H9 (cell line): Measurements from ENCODE around the gene NDUFA3. TPM values are rescaled to one million over a fixed set of nuclear protein-coding genes. Genes with fewer than 3 reads are reported as not detected.
A peak's percentile ranks its signal among the peaks of the same experiment; 100 is the strongest.

Experiments
- DNase-seq: peaks from one replicate; pipeline ENCODE4 v3.0.0-alpha.2; 2017
- H2AFZ ChIP-seq: one replicate; pipeline ENCODE4 v1.6.1; 2013; ENCODE audit warnings: mild to moderate bottlenecking, low read length, control low read depth, moderate library complexity
- H2AK5ac ChIP-seq: 2 replicates; pipeline ENCODE4 v1.6.1; 2013; ENCODE audit warnings: low read length, control low read depth, mixed read lengths; ENCODE audit not compliant: insufficient read length
- H2BK120ac ChIP-seq: one replicate; pipeline ENCODE4 v1.6.1; 2013; ENCODE audit warnings: low read depth, mild to moderate bottlenecking, low read length, control low read depth, inconsistent platforms; ENCODE audit not compliant: poor library complexity, severe bottlenecking
- H2BK12ac ChIP-seq: 2 replicates; pipeline ENCODE4 v1.6.1; 2013; ENCODE audit warnings: low read length, control low read depth, mixed read lengths, low read depth; ENCODE audit not compliant: insufficient read length
- H2BK15ac ChIP-seq: 2 replicates; pipeline ENCODE4 v1.6.1; 2013; ENCODE audit warnings: low read depth, low read length, control low read depth
- H2BK20ac ChIP-seq: one replicate; pipeline ENCODE4 v1.6.1; 2013; ENCODE audit warnings: low read depth, mild to moderate bottlenecking, low read length, control low read depth, inconsistent platforms; ENCODE audit not compliant: poor library complexity, severe bottlenecking
- H2BK5ac ChIP-seq: 2 replicates; pipeline ENCODE4 v1.6.1; 2013; ENCODE audit warnings: low read length, control low read depth, mixed read lengths; ENCODE audit not compliant: insufficient read length
- H3K14ac ChIP-seq: 2 replicates; pipeline ENCODE4 v1.6.1; 2013; ENCODE audit warnings: low read length, control low read depth; ENCODE audit not compliant: insufficient read depth
- H3K18ac ChIP-seq: 2 replicates; pipeline ENCODE4 v1.6.1; 2013; ENCODE audit warnings: low read depth, mild to moderate bottlenecking, mixed read lengths, low read length, control low read depth; ENCODE audit not compliant: insufficient read length
- H3K23ac ChIP-seq: 2 replicates; pipeline ENCODE4 v1.6.1; 2013; ENCODE audit warnings: low read length, control low read depth, mixed read lengths, low read depth; ENCODE audit not compliant: insufficient read length
- H3K23me2 ChIP-seq: 2 replicates; pipeline ENCODE4 v1.6.1; 2013; ENCODE audit warnings: low read depth, mild to moderate bottlenecking, mixed read lengths, low read length, control low read depth; ENCODE audit not compliant: insufficient read length, poor library complexity, severe bottlenecking
- H3K27ac ChIP-seq: 2 replicates; pipeline ENCODE4 v1.5.1; 2013; ENCODE audit warnings: low read length, control low read depth, mixed read lengths, low read depth; ENCODE audit not compliant: insufficient read length
- H3K27me3 ChIP-seq: 2 replicates; pipeline ENCODE4 v1.6.1; 2013; ENCODE audit warnings: low read length, control low read depth, inconsistent platforms; ENCODE audit not compliant: insufficient read depth
- H3K4ac ChIP-seq: 2 replicates; pipeline ENCODE4 v1.6.1; 2013; ENCODE audit warnings: low read depth, mild to moderate bottlenecking, control low read depth, inconsistent platforms, low read length, moderate library complexity
- H3K4me1 ChIP-seq: 2 replicates; pipeline ENCODE4 v1.6.1; 2013; ENCODE audit warnings: low read length, control low read depth, inconsistent platforms; ENCODE audit not compliant: insufficient read depth
- H3K4me2 ChIP-seq: 2 replicates; pipeline ENCODE4 v1.6.1; 2013; ENCODE audit warnings: low read length, control low read depth, mixed read lengths; ENCODE audit not compliant: insufficient read length, insufficient read depth
- H3K56ac ChIP-seq: 2 replicates; pipeline ENCODE4 v1.6.1; 2013; ENCODE audit warnings: low read depth, mild to moderate bottlenecking, mixed read lengths, low read length, control low read depth; ENCODE audit not compliant: insufficient read length
- H3K79me1 ChIP-seq: 2 replicates; pipeline ENCODE4 v1.6.1; 2013; ENCODE audit warnings: low read depth, mild to moderate bottlenecking, moderate library complexity, low read length, control low read depth, inconsistent platforms; ENCODE audit not compliant: insufficient read depth, poor library complexity, severe bottlenecking
- H3K79me2 ChIP-seq: 2 replicates; pipeline ENCODE4 v1.6.1; 2013; ENCODE audit warnings: low read length, control low read depth, inconsistent platforms; ENCODE audit not compliant: insufficient read depth
- H3K9ac ChIP-seq: 2 replicates; pipeline ENCODE4 v1.6.1; 2013; ENCODE audit warnings: low read length, control low read depth, mixed read lengths; ENCODE audit not compliant: insufficient read length; ENCODE audit errors: extremely low read depth
- H3K9me3 ChIP-seq: one replicate; pipeline ENCODE4 v1.6.1; 2013; ENCODE audit warnings: low read depth, low read length, inconsistent platforms; ENCODE audit not compliant: control insufficient read depth
- H3T11ph ChIP-seq: one replicate; pipeline ENCODE4 v1.6.1; 2013; ENCODE audit warnings: mild to moderate bottlenecking, low read length, control low read depth, inconsistent platforms
- H4K20me1 ChIP-seq: one replicate; pipeline ENCODE4 v1.6.1; 2013; ENCODE audit not compliant: control insufficient read depth, insufficient read length, insufficient read depth
- H4K5ac ChIP-seq: 2 replicates; pipeline ENCODE4 v1.6.1; 2013; ENCODE audit warnings: low read depth, mild to moderate bottlenecking, mixed read lengths, low read length, control low read depth; ENCODE audit not compliant: insufficient read length
- H4K8ac ChIP-seq: replicated peaks from 2 replicates; pipeline ENCODE4 v1.6.1; 2013; ENCODE audit warnings: low read length, control low read depth, mixed read lengths, low read depth; ENCODE audit not compliant: insufficient read length
- H4K91ac ChIP-seq: 2 replicates; pipeline ENCODE4 v1.6.1; 2013; ENCODE audit warnings: low read depth, mild to moderate bottlenecking, moderate library complexity, mixed read lengths, low read length, control low read depth; ENCODE audit not compliant: insufficient read length
- H3K27ac Mint-ChIP-seq, 3 experiments: 2 replicates in 2 of 3; 3 replicates in 1 of 3; pipeline ENCODE4 v1.8.0; 2020 to 2021; ENCODE audit warnings: mixed read lengths in 3 of 3, mild to moderate bottlenecking in 1 of 3, moderate library complexity in 1 of 3
- H3K27me3 Mint-ChIP-seq: 2 replicates; pipeline ENCODE4 v1.8.0; 2021; ENCODE audit warnings: low read depth, mild to moderate bottlenecking, moderate library complexity, mixed read lengths
- H3K36me3 Mint-ChIP-seq, 3 experiments: 2 replicates in 2 of 3; 3 replicates in 1 of 3; pipeline ENCODE4 v1.8.0; 2020 to 2021; ENCODE audit warnings: low read depth in 3 of 3, mixed read lengths in 3 of 3; ENCODE audit not compliant: insufficient read depth in 1 of 3
- H3K4me1 Mint-ChIP-seq, 2 experiments: 2 replicates each; pipeline ENCODE4 v1.8.0; 2020; ENCODE audit warnings: mixed read lengths in 2 of 2
- H3K4me3 Mint-ChIP-seq, 2 experiments: 2 replicates in 1 of 2; 3 replicates in 1 of 2; pipeline ENCODE4 v1.8.0; 2020 to 2021; ENCODE audit warnings: mild to moderate bottlenecking in 2 of 2, mixed read lengths in 2 of 2, moderate library complexity in 1 of 2
- H3K9me3 Mint-ChIP-seq, 2 experiments: 2 replicates in 1 of 2; 3 replicates in 1 of 2; pipeline ENCODE4 v1.8.0; 2020; ENCODE audit warnings: mild to moderate bottlenecking in 2 of 2, mixed read lengths in 2 of 2, moderate library complexity in 1 of 2
- CTCF ChIP-seq: fragments of 200-600 bp; sonication (generic); conservative IDR thresholded peaks from 3 replicates; pipeline ENCODE4 v1.8.0; 2021; ENCODE audit warnings: antibody characterized with exemption, mild to moderate bottlenecking
- WGBS: extraction: QIAGEN DNeasy Blood & Tissue Kit; methylation state at CpG from one replicate; pipeline ENCODE4 v1.1.7; 2013; ENCODE audit warnings: missing lambda C conversion rate, low lambda C conversion rate, mixed read lengths; ENCODE audit not compliant: insufficient read length; ENCODE audit errors: extremely low coverage; 5-methylcytosine and 5-hydroxymethylcytosine counted together
- total RNA-seq: library from RNA; stranded (reverse); gene quantifications from 2 replicates; pipeline ENCODE4 v1.2.1, GENCODE V29; 2021

NDUFA3 gene
- total RNA-seq, 1 experiment from 2014 or later: 174 TPM

GRCh38 chr19:54138489-54139256, 36.0 kb downstream of the NDUFA3 start:
- peaks cover 24% of the 10 kb centered on the region; the same call in 1 of the 2 replicates for H3K79me2 ChIP-seq
- H3K4me1 Mint-ChIP-seq: peaks cover 37 to 39% of the 10 kb centered on the region in 2 experiments
- H3K9me3 Mint-ChIP-seq: peaks cover 6% of the 10 kb centered on the region in 2 experiments

More at GRCh38 chr19:54138489-54139256, 36.0 kb downstream of the NDUFA3 start:
- Histone ChIP-seq H3K9me3 (peaks cover under 1% of the 10 kb centered on the region), H3K56ac (no peak overlapping the region), H4K20me1 (peaks cover under 1% of the 10 kb centered on the region), H3K4ac (no peak overlapping the region), H2BK120ac (no peak overlapping the region), H3T11ph (no peak overlapping the region), H2BK20ac (no peak overlapping the region), H3K23ac (no peak overlapping the region), H2BK12ac (no peak overlapping the region), H4K8ac (no peak overlapping the region), H3K27me3 (no peaks in the 10 kb centered on the region), H2AK5ac (no peak overlapping the region), H3K14ac (no peak overlapping the region; the same call in 1 of the 2 replicates), H2BK15ac (no peak overlapping the region), H3K23me2 (peaks cover 13% of the 10 kb centered on the region), H3K27ac (no peak overlapping the region), H3K4me2 (peak overlapping the region; percentile 28), H2BK5ac (no peak overlapping the region), H3K4me1 (no peaks in the 10 kb centered on the region), H4K5ac (no peak overlapping the region), H3K9ac (no peak overlapping the region), H4K91ac (no peak overlapping the region), H3K18ac (no peak overlapping the region), H3K79me1 (peaks cover 14% of the 10 kb centered on the region), H2AFZ (no peak overlapping the region)
- no peaks in the 10 kb centered on the region; the same call in 1 of the 2 replicates for H3K27me3 Mint-ChIP-seq
- H3K27ac Mint-ChIP-seq: peak overlapping the region; percentile 57 to 95 (median 91); a peak in 6 of 7 replicates
- H3K4me3 Mint-ChIP-seq: peak overlapping the region; percentile 80 to 93
- WGBS: no CpG with 5 or more reads among the region's 31 CpGs
- no peak for DNase-seq
- no peak for TF ChIP-seq CTCF
- H3K36me3 Mint-ChIP-seq: peaks cover 36 to 52% (median 39%) of the 10 kb centered on the region in 3 experiments
